ENCODE measurements around the gene ELOVL7. TPM values are rescaled to one million over a fixed set of nuclear protein-coding genes. Genes with fewer than 3 reads are reported as not detected.
"Not testable (repeated sequence)": the region's sequence is repeated elsewhere in the genome, so short reads cannot be mapped to it uniquely, and the experiment has no call there.

Gene ELOVL7
- total RNA-seq, 1 donor from 2014 or later = 41.8 TPM

DNA sequence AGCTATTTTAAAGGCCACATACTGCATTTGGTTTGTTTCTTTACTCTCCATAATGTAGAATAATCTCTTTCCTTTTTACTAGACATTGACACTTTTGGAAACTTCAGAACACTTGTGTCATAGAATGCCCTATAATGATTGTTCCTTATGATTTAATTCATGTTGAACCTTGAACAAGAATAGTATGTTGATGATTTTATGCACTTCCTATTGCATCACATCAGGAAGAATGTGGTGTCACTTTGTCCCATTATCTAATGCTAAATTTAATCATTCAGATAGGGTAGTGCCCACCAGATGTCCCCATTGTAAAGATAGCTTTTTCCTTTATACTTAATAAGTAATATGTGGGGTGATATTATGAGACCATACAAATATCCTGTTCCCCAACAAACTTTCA lies 124.7 kb downstream of the ELOVL7 start:
- Histone ChIP-seq H3K4me1 (no peaks in the 10 kb centered on the region), H3K27me3 (no peaks in the 10 kb centered on the region), H3K27ac (no peak overlapping the region), H3K9me3 (no peaks in the 10 kb centered on the region), H3K36me3 (no peaks in the 10 kb centered on the region), H3K4me3 (no peak overlapping the region)
- TF ChIP-seq, protein P1, sequence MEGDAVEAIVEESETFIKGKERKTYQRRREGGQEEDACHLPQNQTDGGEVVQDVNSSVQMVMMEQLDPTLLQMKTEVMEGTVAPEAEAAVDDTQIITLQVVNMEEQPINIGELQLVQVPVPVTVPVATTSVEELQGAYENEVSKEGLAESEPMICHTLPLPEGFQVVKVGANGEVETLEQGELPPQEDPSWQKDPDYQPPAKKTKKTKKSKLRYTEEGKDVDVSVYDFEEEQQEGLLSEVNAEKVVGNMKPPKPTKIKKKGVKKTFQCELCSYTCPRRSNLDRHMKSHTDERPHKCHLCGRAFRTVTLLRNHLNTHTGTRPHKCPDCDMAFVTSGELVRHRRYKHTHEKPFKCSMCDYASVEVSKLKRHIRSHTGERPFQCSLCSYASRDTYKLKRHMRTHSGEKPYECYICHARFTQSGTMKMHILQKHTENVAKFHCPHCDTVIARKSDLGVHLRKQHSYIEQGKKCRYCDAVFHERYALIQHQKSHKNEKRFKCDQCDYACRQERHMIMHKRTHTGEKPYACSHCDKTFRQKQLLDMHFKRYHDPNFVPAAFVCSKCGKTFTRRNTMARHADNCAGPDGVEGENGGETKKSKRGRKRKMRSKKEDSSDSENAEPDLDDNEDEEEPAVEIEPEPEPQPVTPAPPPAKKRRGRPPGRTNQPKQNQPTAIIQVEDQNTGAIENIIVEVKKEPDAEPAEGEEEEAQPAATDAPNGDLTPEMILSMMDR (IDR thresholded peaks at IDR 0.05) = no peak
- intact Hi-C loops (cut with DNase I) = no loop called here
- no peak for DNase-seq (ENCODE audit: low spot score in 2 of 2)

DNA sequence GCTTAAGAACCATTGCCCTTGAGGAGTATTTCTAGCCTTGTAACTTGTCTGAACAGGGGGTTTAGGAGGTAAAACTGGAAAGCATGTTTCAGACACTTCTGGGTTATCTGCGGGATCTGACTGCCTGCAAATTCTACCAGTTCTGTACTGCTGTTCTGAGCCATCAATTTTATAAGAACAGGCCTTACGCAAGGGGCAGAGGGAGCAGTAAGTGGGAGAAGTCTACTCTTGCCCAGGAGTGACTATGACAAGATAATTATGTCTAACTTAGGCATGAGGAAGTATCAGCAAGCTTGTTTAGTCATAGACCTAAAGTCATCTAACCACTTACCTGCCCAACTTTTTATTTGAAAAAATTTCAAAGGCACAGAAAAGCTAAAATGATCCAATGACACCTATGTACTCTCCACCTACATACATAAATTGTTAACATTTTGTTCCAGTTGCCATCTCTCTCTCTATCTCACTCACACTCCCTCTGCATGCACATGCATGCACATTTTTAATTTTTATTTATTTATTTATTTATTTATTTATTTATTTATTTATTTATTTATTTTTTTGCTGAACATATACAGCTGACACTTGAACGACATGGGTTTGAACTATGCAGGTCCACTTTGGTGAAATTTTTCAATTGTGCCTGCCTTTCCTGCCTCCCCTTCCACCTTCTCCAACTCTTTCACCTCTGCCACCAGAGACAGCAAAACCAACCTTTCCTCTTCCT lies 125.7 kb downstream of the ELOVL7 start:
- H3K4me3 ChIP-seq = no peak overlapping the region
- intact Hi-C loops (cut with DNase I) = no loop called here

DNA sequence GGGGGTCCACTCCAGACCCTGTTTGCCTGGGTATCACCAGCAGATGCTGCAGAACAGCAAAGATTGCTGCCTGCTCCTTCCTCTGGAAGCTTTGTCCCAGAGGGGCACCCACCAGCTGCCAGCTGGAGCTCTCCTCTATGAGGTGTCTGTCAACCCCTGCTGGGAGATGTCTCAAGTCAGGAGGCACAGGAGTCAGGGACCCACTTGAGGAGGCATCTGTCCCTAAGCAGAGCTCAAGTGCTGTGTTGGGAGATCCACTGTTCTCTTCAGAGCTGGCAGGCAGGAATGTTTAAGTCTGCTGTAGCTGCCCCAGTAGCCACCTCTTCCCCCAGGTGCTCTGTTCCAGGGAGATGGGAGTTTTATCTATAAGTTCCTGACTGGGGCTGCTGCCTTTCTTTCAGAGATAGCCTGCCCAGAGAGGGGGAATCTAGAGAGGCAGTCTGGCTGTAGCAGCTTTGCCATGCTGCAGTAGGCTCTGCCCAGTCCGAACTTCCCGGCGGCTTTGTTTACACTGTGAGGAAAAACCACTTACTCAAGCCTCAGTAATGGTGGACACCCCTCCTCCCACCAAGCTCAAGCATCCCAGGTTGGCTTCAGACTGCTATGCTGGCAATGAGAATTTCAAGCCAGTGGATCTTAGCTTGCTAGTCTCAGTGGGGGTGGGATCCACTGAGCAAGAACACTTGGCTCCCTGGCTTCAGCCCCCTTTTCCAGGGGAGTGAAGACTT lies 128.7 kb downstream of the ELOVL7 start:
- H3K4me3 ChIP-seq; H3K4me1 ChIP-seq; H3K36me3 ChIP-seq; H3K27me3 ChIP-seq; H3K27ac ChIP-seq; DNase-seq (ENCODE audit: low spot score in 2 of 2); H3K9me3 ChIP-seq; intact Hi-C loops (cut with DNase I): not testable (repeated sequence)

More for the DNA sequence above, 125.7 kb downstream of the ELOVL7 start:
- Histone ChIP-seq H3K27ac (no peak overlapping the region), H3K27me3 (no peaks in the 10 kb centered on the region), H3K4me1 (no peaks in the 10 kb centered on the region), H3K9me3 (no peaks in the 10 kb centered on the region), H3K36me3 (no peaks in the 10 kb centered on the region)
- TF ChIP-seq, protein P1 (IDR thresholded peaks at IDR 0.05) = no peak
- no peak for DNase-seq (ENCODE audit: low spot score in 2 of 2)

DNA sequence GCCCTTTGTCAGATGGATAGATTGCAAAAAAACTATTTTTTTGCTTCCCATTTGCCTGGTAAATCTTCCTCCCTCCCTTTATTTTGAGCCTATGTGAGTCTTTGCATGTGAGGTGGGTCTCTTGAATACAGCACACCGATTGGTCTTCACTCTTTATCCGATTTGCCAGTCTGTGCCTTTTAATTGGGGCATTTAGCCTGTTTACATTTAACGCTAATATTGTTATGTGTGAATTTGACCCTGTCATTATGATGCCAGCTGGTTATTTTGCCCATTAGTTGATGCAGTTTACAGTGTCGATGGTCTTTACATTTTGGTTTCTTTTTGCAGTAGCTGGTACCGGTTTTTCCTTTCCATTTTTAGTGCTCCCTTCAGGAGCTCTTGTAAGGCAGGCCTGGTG lies 131.1 kb downstream of the ELOVL7 start:
- no peaks in the 10 kb centered on the region for H3K9me3 ChIP-seq

DNA sequence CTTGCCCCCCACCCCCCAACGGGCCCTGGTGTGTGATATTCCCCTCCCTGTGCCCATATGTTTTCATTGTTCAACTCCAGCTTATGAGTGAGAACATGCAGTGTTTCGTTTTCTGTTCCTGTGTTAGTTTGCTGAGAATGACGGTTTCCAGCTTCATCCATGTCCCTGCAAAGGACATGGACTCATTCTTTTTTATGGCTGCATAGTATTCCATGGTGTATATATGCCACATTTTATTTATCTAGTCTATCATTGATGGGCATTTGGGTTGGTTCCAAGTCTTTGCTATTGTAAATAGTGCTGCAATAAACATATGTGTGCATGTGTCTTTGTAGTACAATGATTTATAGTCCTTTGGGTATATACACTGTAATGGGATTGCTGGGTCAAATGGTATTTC lies 132.2 kb downstream of the ELOVL7 start:
- H3K27me3 ChIP-seq; H3K4me3 ChIP-seq; DNase-seq (ENCODE audit: low spot score in 2 of 2); H3K36me3 ChIP-seq; intact Hi-C loops (cut with DNase I); H3K27ac ChIP-seq; H3K9me3 ChIP-seq; H3K4me1 ChIP-seq: not testable (repeated sequence)

More for the DNA sequence above, 131.1 kb downstream of the ELOVL7 start:
- Histone ChIP-seq H3K4me1 (no peaks in the 10 kb centered on the region), H3K36me3 (no peaks in the 10 kb centered on the region), H3K27me3 (no peaks in the 10 kb centered on the region), H3K4me3 (no peak overlapping the region), H3K27ac (no peak overlapping the region)
- intact Hi-C loops (cut with DNase I) = no loop called here
- DNase-seq (ENCODE audit: low spot score in 2 of 2) = no peak
- TF ChIP-seq, protein P1 (IDR thresholded peaks at IDR 0.05) = no peak

DNA sequence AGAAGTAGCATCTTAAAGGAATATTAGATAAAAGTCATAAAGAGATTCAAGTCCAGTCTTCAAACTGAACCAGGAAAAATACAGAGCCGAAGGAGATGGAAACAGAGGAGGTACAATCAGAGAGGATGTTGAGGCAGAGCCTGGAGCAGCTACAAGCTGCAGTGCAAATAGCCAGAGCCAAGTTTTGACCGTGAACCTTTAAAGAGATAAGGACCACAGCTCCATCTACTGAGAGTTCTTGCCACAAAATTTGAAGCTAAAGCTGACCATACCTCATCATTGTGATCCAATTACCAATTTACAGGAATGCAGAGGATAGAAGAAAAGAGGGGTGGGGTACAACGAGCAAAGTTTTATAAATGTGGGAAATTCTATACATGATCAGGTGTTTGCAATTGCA lies 133.7 kb downstream of the ELOVL7 start:
- no peak for DNase-seq (ENCODE audit: low spot score in 2 of 2)
- H3K9me3 ChIP-seq = no peaks in the 10 kb centered on the region
- H3K4me3 ChIP-seq = no peak overlapping the region
- intact Hi-C loops (cut with DNase I) = no loop called here
- H3K36me3 ChIP-seq = no peaks in the 10 kb centered on the region
- no peaks in the 10 kb centered on the region for H3K4me1 ChIP-seq
- TF ChIP-seq, protein P1 (IDR thresholded peaks at IDR 0.05) = no peak
- no peaks in the 10 kb centered on the region for H3K27me3 ChIP-seq
- no peak overlapping the region for H3K27ac ChIP-seq

All from ascending aorta (tissue), 2 donors.